Activated T-helper 2 cell treated with anti-CD3 and anti-CD28 coated beads, Interferon-gamma antibody, Interleukin-2, Interleukin-4, amounts not matched to agents 10 μg/mL and 5 μg/mL and 100 μg/mL, durations not matched to agents 14 hours and 24 hours and 36 hours (primary cell): ENCODE results near the gene KCNAB1. TPM values are rescaled to one million over a fixed set of nuclear protein-coding genes. Genes with fewer than 3 reads are reported as not detected.

ENCODE experiments used
- DNase-seq: peaks from one replicate; pipeline ENCODE4 v3.0.0; 2021; ENCODE audit warnings: low spot score
- H3K27ac Mint-ChIP-seq: one replicate; pipeline ENCODE4 v1.8.0; 2021; ENCODE audit warnings: mixed read lengths
- H3K27me3 Mint-ChIP-seq: one replicate; pipeline ENCODE4 v1.8.0; 2021; ENCODE audit warnings: low read depth, mixed read lengths
- H3K36me3 Mint-ChIP-seq: one replicate; pipeline ENCODE4 v1.8.0; 2021; ENCODE audit warnings: low read depth, mixed read lengths
- H3K4me1 Mint-ChIP-seq: one replicate; pipeline ENCODE4 v1.8.0; 2021; ENCODE audit warnings: low read depth, mixed read lengths
- H3K4me3 Mint-ChIP-seq: one replicate; pipeline ENCODE4 v1.8.0; 2021; ENCODE audit warnings: low read depth, mild to moderate bottlenecking, moderate library complexity, mixed read lengths
- H3K9me3 Mint-ChIP-seq: one replicate; pipeline ENCODE4 v1.8.0; 2021; ENCODE audit warnings: mixed read lengths
- intact Hi-C: fragments of 100-400 bp; cut with micrococcal nuclease; formaldehyde crosslinking; loops from one replicate; pipeline ENCODE4 v1.15.1; 2023
- total RNA-seq: library from RNA; stranded (reverse); gene quantifications from 2 replicates; pipeline ENCODE4 v1.2.3, GENCODE V29; 2022

KCNAB1 gene
- total RNA-seq, 1 donor from 2014 or later: not detected

- Mint-ChIP-seq H3K4me1 (no peaks in the 10 kb centered on the region), H3K4me3 (no peak overlapping the region), H3K9me3 (no peaks in the 10 kb centered on the region), H3K27me3 (peaks cover 34% of the 10 kb centered on the region), H3K27ac (no peak overlapping the region), H3K36me3 (no peaks in the 10 kb centered on the region)
- DNase-seq: no peak
- intact Hi-C loops: no loop called here
These were observed 268.4 kb downstream of the KCNAB1 start for GRCh38 chr3:156388497-156389448.

DNA sequence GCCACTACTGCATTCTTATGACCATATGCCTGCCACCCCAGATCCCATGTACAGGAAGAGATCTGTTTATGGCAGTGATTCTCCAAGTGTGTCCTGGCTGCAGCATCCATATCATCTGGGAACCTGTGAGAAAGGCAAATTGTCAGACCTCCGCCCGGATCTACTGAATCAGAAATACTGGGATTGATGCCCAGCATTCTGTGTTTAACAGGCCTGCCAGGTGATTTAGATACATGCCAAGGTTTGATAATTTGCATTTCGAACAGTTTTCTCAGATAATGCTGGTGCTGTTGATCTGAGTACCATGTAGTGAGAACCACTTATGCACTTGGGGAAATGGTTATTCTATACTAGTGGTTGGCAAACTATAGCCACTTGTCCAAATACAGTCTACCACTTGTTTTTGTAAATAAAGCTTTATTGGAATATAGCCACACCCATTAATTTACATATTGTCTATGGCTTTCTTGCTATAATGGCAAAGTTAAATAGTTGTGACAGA, 269.1 kb downstream of the KCNAB1 start:
- no peaks in the 10 kb centered on the region for H3K4me1 Mint-ChIP-seq
- H3K27ac Mint-ChIP-seq: no peak overlapping the region
- no peak overlapping the region for H3K4me3 Mint-ChIP-seq
- intact Hi-C loops: no loop called here
- DNase-seq: no peak
- H3K36me3 Mint-ChIP-seq: no peaks in the 10 kb centered on the region
- no peaks in the 10 kb centered on the region for H3K9me3 Mint-ChIP-seq
- H3K27me3 Mint-ChIP-seq: peaks cover 32% of the 10 kb centered on the region

DNA sequence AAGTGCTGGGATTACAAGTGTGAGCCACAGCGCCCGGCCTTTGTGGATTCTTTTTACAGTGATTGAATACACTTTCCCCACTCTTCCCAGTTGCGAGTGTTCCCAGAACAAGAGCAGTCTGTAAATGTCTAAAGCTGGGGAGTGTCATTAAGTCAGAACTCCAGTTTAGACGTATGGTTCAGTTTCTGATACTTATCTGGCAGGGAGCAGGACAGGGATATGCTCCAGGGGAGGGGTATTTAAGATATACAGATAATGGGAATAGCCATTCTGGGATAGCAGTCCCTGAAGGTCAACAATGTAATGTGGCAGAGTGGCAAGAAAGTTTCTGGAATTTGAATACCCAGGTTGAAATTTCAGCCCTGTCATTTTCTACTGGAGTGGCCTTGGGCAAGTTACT, 270.5 kb downstream of the KCNAB1 start:
- no peaks in the 10 kb centered on the region for H3K4me1 Mint-ChIP-seq
- intact Hi-C loops: loop anchor here (10.0 kb wide), 1 partner anchor 124 kb away; no protein-coding TSS in a partner anchor
- DNase-seq: no peak
- H3K27me3 Mint-ChIP-seq: peaks cover 26% of the 10 kb centered on the region
- no peak overlapping the region for H3K4me3 Mint-ChIP-seq
- H3K27ac Mint-ChIP-seq: no peak overlapping the region
- no peaks in the 10 kb centered on the region for H3K36me3 Mint-ChIP-seq
- no peaks in the 10 kb centered on the region for H3K9me3 Mint-ChIP-seq

GRCh38 chr3:156395961-156396710, 275.8 kb downstream of the KCNAB1 start:
- Mint-ChIP-seq H3K4me3 (no peak overlapping the region), H3K9me3 (no peaks in the 10 kb centered on the region), H3K4me1 (no peaks in the 10 kb centered on the region), H3K27ac (no peak overlapping the region), H3K36me3 (no peaks in the 10 kb centered on the region), H3K27me3 (peaks cover 30% of the 10 kb centered on the region)
- intact Hi-C loops: loop anchor here (10.0 kb wide), 1 partner anchor 119 kb away; no protein-coding TSS in a partner anchor
- DNase-seq: no peak

DNA sequence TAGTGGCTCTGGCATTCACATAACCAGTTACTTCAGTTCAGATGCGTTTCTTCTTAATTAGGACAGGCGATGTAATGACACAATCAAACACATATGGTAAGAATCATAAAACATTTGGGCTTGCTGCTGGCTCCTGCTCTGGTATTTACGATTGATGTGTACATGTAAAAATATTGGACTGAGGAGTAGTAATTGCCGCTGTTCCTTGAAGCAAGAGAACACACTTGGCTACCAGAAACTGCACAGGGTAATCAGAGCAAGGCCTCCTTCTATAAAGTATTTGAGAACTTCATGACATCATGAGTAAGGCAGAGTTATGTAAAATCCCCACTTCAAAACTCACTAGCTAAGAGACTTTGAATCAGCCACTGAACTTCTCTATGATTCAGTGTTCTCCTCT, 276.5 kb downstream of the KCNAB1 start:
- no peak for DNase-seq
- Mint-ChIP-seq H3K36me3 (no peaks in the 10 kb centered on the region), H3K9me3 (no peaks in the 10 kb centered on the region), H3K27me3 (peaks cover 27% of the 10 kb centered on the region), H3K4me1 (no peaks in the 10 kb centered on the region), H3K27ac (no peak overlapping the region), H3K4me3 (no peak overlapping the region)
- intact Hi-C loops: loop anchor here (10.0 kb wide), 1 partner anchor 118 kb away; no protein-coding TSS in a partner anchor

GRCh38 chr3:156397534-156397933, 277.2 kb downstream of the KCNAB1 start:
- Mint-ChIP-seq H3K36me3 (no peaks in the 10 kb centered on the region), H3K27ac (no peak overlapping the region)
- no peak for DNase-seq

GRCh38 chr3:156400062-156400461, 279.7 kb downstream of the KCNAB1 start:
- Mint-ChIP-seq H3K9me3 (no peaks in the 10 kb centered on the region), H3K4me1 (no peaks in the 10 kb centered on the region), H3K36me3 (no peaks in the 10 kb centered on the region), H3K27me3 (peaks cover 17% of the 10 kb centered on the region), H3K4me3 (no peak overlapping the region), H3K27ac (no peak overlapping the region)
- intact Hi-C loops: no loop called here
- DNase-seq: no peak

More at GRCh38 chr3:156397534-156397933, 277.2 kb downstream of the KCNAB1 start:
- Mint-ChIP-seq H3K9me3 (no peaks in the 10 kb centered on the region), H3K4me1 (no peaks in the 10 kb centered on the region), H3K4me3 (no peak overlapping the region), H3K27me3 (peaks cover 21% of the 10 kb centered on the region)
- intact Hi-C loops: loop anchor here (10.0 kb wide), 1 partner anchor 117 kb away; no protein-coding TSS in a partner anchor

- Mint-ChIP-seq H3K36me3 (no peaks in the 10 kb centered on the region), H3K9me3 (no peaks in the 10 kb centered on the region), H3K4me3 (no peak overlapping the region), H3K27ac (no peak overlapping the region), H3K4me1 (no peaks in the 10 kb centered on the region), H3K27me3 (peaks cover 17% of the 10 kb centered on the region)
- intact Hi-C loops: no loop called here
- DNase-seq: no peak
These were observed 280.4 kb downstream of the KCNAB1 start for GRCh38 chr3:156400735-156401134.

- intact Hi-C loops: no loop called here
- no peak for DNase-seq
- H3K4me3 Mint-ChIP-seq: no peak overlapping the region
- no peak overlapping the region for H3K27ac Mint-ChIP-seq
- H3K36me3 Mint-ChIP-seq: no peaks in the 10 kb centered on the region
- no peaks in the 10 kb centered on the region for H3K4me1 Mint-ChIP-seq
- H3K9me3 Mint-ChIP-seq: no peaks in the 10 kb centered on the region
- peaks cover 24% of the 10 kb centered on the region for H3K27me3 Mint-ChIP-seq
These were observed 283.8 kb downstream of the KCNAB1 start for GRCh38 chr3:156404217-156404616.

DNA sequence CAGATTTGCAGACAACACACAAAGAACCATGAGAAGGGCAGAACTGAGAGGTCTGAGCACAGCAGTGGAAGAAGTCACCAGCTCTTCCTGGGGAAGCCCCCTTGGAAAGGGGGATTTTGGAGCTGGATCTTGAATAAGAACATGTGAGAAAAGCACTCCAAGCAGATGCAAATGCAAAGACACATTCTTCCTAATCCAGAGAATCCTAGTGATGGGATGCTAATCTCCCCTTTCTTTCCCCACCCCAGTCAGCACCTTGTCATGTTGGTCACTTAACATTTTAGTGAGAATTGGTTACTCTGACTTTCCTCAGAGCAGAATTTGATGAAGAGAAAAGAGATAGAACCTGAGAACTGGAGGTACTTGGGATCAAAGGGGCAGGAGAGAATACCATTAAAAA, 286.0 kb downstream of the KCNAB1 start:
- peaks cover 17% of the 10 kb centered on the region for H3K27me3 Mint-ChIP-seq
- H3K36me3 Mint-ChIP-seq: no peaks in the 10 kb centered on the region
- DNase-seq: no peak
- no peaks in the 10 kb centered on the region for H3K9me3 Mint-ChIP-seq
- H3K4me3 Mint-ChIP-seq: no peak overlapping the region
- no peaks in the 10 kb centered on the region for H3K4me1 Mint-ChIP-seq
- intact Hi-C loops: no loop called here
- no peak overlapping the region for H3K27ac Mint-ChIP-seq

DNA sequence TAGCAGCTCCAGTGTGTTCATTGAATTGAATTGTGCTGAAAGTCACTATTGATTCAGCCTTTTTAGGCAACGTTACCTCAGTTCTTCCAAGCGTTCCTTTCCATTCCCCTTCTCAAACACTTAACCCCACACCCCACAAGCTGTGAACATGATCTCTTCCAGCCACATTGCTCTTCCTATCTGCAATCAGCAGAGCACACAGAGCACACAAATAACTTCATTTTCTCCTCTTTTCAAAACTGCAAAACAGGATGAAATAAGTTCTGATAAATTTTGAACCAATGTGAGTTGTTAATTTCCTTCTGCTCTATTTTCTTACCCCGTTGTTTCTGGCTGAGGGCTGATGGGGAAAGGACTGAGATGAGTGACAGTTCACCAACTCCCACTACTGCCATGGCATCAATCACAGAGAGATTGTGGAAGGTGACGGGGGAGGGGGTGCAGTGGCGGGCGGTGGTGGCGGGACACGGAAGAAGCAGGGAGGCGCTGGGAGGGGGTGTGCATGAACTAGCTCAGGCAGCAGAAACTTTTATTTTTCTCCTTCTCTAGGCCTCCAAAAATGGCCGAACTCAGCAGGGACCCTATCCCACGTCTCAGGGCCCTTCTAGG, 287.3 kb downstream of the KCNAB1 start:
- intact Hi-C loops: no loop called here

DNA sequence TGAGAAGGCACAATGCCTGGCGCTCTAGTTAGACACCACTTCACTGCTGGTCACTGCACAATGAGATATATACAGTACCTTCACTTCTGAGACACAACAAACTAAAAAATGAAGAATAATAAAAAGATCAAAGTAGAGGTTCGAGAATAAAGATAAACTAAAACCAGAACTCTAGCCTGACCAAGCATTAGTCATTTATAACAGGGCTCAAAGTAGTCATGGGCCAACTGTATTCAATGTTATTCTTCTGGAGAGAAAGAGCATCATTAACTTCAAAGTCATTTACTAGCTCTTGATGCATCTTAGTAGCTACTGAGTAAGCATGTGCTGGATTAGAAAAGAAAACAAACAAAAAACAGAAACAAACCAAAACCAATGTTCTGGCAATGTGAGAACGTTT, 289.3 kb downstream of the KCNAB1 start:
- peaks cover 18% of the 10 kb centered on the region for H3K27me3 Mint-ChIP-seq
- H3K36me3 Mint-ChIP-seq: no peaks in the 10 kb centered on the region
- H3K9me3 Mint-ChIP-seq: no peaks in the 10 kb centered on the region
- H3K27ac Mint-ChIP-seq: no peak overlapping the region
- DNase-seq: no peak
- no peak overlapping the region for H3K4me3 Mint-ChIP-seq
- intact Hi-C loops: no loop called here
- no peaks in the 10 kb centered on the region for H3K4me1 Mint-ChIP-seq

More for the DNA sequence above, 287.3 kb downstream of the KCNAB1 start:
- H3K4me1 Mint-ChIP-seq: no peaks in the 10 kb centered on the region
- no peaks in the 10 kb centered on the region for H3K9me3 Mint-ChIP-seq
- no peak overlapping the region for H3K27ac Mint-ChIP-seq
- no peak for DNase-seq
- H3K27me3 Mint-ChIP-seq: peaks cover 21% of the 10 kb centered on the region
- H3K4me3 Mint-ChIP-seq: no peak overlapping the region
- H3K36me3 Mint-ChIP-seq: no peaks in the 10 kb centered on the region
